ENCODE measurements around the gene CTBP1.
A peak's percentile ranks its signal among the peaks of the same experiment; 100 is the strongest.

The CTBP1 gene

GRCh38 chr4:1249731-1250526 lies 999 bp upstream of the CTBP1 start:
- no peak for DNase-seq

DNA sequence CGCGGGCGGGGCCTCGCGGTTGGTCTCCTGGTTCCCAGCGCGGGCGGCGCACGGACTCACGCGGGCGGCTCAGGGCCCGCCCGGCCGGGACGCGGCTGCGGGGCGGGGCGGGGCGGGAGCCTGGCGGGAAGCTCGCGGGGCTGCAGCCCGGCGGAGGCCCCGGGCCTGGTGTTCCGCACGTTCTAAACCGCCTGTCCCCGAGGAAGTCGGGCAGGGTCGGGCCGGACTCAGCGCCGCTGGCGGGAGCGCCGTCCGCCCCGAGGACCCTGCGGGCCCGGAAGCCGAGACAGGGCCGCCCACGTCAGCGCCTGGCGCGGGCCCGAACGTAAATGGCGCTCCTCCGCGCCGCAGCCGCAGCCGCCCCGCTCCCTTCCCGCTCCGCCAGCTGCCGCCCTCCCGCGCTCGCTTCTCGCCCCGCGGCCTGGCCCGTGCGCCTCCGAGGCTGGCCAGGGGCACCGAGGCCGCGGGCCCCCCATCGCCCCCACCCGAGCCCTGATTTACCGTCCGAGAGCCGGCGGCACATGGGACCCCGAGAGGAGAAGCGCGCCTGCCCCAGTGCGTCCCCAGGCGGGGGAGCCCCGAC lies 309 bp upstream of the CTBP1 start:
- peak; percentile 91 for DNase-seq

GRCh38 chr4:1247864-1248244 lies 1.1 kb downstream of the CTBP1 start:
- DNase-seq: no peak

GRCh38 chr4:1246901-1247863 lies 1.7 kb downstream of the CTBP1 start:
- peak; percentile 69 for DNase-seq

DNA sequence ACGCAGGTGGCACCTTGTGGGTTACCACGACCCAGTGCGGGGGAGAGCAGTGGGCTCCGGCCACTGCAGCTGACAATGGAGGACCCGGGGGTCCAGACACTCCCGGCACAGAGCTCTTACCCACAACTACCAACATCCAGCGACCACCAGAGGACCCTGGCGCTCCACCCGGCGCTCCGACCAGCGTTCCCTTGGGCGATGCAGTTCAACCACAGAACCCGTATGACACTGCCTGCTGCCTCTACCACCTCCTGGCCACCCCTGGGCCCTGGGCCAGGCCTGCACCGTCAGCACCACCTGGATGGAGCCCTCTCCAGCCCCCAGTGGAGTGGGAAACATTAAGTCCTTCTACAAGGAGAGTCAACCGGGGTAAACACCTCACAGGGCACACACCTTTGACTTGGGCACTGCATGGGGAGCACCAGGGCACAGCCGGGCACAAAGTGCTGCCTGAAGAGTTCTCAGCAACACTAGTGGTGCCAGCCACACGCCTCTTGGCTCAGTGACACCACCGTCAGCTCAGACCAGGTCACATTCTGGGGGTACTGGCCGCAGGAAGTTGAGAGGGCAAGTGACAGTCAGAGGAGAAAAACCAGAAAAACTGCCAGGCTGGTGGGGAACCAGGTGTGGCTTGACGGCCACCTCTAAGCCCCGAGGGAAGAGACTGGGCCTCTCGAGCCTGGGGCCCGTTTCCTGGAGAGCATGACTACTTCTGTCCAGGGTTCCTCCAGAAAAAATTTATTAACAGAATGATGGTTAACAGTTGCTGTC lies 2.6 kb downstream of the CTBP1 start:
- no peak for DNase-seq

DNA sequence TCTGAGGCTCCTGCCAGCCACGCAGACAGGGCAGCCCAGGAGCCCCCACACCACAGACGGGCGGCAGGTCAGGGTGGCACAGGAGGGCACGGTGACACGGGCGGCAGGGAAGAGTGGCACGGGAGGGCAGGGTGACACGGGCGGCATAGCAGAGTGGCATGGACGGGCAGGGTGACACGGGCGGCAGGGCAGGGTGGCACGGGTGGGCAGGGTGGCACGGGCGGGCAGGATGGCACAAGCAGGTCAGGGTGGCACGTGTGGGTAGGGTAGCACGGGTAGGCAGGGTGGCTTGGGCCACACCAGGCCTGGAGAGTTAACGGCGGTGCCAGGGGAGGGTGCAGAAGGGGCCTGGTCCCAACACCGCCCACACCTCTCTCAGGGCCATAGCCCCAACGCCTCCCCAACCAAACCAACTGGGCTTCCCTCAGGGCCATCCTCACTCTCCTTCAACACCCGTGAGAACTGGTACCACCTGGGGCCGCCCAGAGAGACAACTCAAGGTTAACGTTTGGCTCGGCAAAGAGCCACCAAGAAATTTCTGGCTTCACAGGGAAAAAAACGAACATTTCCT lies 3.4 kb downstream of the CTBP1 start:
- no peak for DNase-seq

- DNase-seq: no peak
Observed at GRCh38 chr4:1244978-1245471, 3.9 kb downstream of the CTBP1 start.

DNA sequence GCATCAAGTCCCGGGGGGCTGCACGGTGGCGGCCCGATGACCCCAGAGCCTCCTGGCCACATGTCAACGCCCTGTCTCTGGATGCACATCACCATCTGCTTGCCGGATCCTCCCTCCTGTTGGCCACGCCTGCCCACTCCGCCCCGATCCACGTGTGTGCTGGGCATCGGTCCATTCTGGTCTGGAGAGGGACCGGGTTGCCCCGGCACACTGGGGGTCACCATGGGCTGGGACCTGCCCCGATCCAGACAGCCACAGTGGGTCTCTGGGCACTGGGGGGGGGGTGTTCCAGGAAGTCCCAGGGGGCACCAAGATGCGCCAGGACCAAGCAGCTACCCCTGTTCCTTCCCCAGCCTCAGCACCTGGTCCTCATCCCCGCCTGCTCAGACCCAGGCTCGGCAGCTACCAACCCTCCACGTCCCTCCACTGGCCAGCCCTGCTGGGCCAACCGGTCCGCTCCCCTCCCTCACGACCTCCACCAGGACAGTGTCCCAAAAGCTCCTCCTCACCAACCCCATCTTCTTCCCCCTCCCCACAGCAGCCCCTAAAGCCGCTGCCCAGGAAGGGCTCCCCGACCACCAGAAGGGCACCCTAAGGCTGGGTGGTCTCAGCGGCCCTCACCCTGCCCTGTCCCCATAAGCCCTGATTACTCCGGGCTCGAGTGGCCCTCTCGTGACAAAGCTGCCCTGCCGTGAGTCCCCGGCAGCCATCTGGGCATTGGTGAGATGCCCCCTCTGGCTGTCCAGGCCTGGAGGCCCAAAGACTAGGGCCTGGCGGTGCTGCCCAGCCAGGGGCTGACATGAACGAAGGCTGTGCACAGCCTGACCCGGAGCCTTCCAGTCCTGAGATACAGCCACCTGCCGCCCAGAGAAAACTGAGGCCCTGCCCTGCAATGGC lies 4.6 kb downstream of the CTBP1 start:
- no peak for DNase-seq

DNA sequence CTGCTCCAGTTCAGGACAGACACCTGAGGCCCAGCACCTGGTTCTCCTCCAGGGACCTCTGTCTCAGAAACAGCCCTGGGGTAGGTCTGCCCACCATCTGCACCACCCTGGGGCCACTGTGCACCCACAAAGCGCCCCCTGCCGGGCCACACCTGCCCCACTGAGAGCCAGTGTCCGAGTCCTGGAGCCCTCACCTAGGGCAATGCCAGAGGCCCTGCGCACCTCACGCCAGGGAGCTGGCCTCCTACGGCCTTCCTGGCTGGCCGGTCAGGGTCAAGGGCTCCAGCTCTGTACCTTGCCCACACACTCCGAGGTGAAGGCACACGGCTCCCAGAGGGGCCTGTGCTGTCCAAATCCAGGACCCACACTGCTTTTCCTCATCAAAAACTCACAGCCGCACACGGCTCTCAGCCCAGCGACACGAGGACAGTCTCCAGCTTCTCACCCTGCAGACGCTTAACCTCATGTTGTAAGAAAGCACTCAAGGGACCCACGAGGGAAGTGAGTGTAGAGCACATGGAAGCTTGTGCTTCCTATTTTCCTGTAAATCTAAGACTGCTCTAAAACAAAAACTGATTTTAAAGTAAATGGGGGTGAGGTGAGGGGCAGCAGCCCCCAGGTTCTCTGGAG lies 5.4 kb downstream of the CTBP1 start:
- DNase-seq: no peak

DNA sequence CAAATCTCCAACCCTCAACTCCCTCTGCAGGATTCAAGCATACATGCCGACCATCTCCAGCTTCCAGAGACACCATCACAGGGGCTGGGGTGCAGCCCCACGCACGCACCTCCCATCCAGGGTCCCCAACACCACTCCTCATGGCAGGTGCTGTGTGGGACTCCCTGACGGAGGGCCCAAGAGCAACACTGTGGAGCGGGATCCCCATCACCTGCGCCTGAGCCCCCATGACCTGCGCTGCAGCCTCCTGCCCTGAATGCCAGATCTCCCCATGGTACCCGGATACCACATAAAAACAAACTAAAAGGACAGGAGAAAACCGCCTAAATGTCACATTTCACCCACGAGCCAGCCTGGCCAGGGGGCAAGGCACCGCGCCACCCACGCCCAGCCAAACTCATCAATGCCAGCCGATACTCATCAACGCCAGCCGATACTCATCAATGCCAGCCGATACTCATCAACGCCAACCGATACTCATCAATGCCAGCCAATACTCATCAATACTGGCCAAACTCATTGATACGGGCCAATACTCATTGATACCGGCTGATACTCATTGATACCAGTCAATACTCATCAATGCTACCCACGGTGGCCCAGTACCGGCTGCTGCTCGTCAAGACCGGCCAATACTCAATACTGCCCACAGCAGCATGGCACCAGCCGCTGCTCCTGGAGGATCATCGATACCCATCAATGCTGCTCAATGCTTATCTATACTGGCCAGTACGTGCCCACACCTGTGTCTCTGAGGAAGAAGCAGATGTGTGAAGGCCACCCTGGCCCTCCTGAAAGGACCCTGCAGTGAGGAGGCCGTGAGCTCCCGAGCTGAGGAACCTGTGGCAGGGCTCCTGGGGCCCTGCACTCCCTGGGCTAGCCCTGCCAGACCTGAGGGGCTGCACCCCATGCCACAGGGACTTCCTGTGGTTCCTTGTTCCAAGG lies 6.2 kb downstream of the CTBP1 start:
- no peak for DNase-seq

- DNase-seq: no peak
Observed at GRCh38 chr4:1241936-1242505, 6.9 kb downstream of the CTBP1 start.

DNA sequence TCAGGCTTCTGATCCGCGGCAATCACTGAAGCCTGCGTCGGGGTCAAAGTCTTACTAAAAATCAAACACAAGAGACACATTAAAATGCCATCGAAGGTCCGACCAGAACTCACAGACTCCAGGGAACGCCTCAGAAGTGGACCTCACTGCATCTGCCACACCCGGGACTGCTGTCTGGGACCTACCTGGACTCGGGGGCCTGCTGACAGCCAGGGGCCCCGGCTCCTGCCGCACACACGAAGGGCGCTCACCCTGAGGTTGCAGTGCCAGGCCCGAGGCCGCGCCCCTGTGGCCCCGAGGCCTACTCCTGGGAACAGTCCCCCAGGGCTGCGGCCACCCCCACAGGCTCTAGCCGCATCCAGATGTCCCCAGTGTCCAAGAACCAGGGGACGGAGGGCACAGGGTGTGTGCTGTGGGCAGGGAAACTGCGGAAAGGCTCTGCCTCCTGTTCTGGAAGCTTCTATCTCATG lies 7.4 kb downstream of the CTBP1 start:
- no peak for DNase-seq

GRCh38 chr4:1240721-1241465 lies 8.0 kb downstream of the CTBP1 start:
- no peak for DNase-seq

- no peak for DNase-seq
Observed at GRCh38 chr4:1239950-1240307, 9.0 kb downstream of the CTBP1 start.

DNA sequence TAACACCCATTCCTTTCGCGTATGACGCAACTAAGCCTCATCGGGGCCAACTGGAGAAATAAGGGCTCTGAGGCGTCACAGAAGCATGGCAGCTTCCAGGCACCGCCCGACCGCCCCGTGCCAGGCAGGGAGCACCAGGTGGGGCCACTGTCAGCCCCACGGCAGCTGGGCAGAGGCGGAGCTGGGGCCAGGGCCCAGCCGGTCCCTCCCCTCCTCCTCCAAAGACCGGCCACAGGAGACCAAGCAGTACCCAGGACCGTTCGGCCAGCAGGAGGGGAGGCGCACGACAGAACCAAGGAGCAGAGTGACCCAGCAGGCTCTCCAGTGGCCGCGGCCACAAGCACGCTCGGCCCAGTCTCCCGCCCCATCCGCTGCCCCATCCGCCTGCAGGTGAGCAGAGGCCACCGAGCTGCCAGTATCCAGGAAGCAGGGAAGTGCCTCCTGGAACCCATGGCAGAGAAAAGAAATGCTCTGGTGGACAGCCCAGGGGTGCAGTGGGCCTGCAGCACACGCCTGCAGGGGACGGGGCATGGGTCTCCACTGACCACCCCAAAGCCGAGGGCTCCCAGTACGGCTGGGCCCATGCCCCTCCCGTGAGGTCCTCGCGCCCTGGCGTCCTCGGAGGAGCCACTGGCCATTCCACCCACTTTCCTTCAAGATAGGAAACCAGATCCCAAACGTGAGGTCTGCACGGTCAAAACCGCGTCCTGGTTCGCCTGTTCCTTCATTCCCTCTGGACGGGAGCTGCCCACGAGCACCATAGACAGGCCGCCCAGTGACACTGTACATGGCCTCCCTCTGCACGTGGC lies 9.6 kb downstream of the CTBP1 start:
- no peak for DNase-seq

DNA sequence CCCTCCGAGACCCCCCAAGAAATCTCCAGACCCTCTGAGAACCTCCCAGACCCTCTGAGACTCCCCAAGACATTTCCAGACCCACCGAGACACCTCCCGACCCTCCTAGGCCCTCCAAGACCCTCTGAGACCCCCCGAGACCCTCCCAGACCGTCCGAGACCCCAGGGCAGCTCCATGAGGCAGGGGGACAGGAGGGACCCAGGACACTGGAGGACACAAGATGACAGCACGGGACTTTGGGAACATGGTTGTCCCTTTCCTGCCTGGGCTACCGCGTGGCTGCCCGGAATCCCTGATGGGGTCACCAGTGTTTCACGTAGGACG lies 10.3 kb downstream of the CTBP1 start:
- no peak for DNase-seq

GRCh38 chr4:1237981-1238675 lies 10.8 kb downstream of the CTBP1 start:
- DNase-seq: no peak

Measured in activated CD8-positive, alpha-beta memory T cell treated with anti-CD3 and anti-CD28 coated beads for 24 hours (primary cell).